NCI-H2196 (cell line): Measurements from ENCODE around the gene PRKG1.
"Not testable (repeated sequence)": the region's sequence is repeated elsewhere in the genome, so short reads cannot be mapped to it uniquely, and the experiment has no call there.

Experiments used
- DNase-seq: peaks from one replicate; lab custom pipeline; 2025; ENCODE audit not compliant: unreplicated experiment; lab: John Stamatoyannopoulos, UW

The PRKG1 gene

GRCh38 chr10:52019656-52020055 is 945.4 kb downstream of the PRKG1 start:
- DNase-seq: no peak

- no peak for DNase-seq
Observed at GRCh38 chr10:52020173-52020572, 945.9 kb downstream of the PRKG1 start.

GRCh38 chr10:52020702-52021101 is 946.4 kb downstream of the PRKG1 start:
- DNase-seq: no peak

- DNase-seq: no peak
Observed at GRCh38 chr10:52027055-52027705, 952.9 kb downstream of the PRKG1 start.

- no peak for DNase-seq
Observed at GRCh38 chr10:52028523-52028858, 954.2 kb downstream of the PRKG1 start.

- no peak for DNase-seq
Observed at GRCh38 chr10:52029628-52030027, 955.3 kb downstream of the PRKG1 start.

GRCh38 chr10:52030051-52030790 is 955.9 kb downstream of the PRKG1 start:
- DNase-seq: no peak

- no peak for DNase-seq
Observed at GRCh38 chr10:52030975-52031374, 956.7 kb downstream of the PRKG1 start.

GRCh38 chr10:52031771-52032170 is 957.5 kb downstream of the PRKG1 start:
- DNase-seq: no peak

GRCh38 chr10:52032681-52033629 is 958.7 kb downstream of the PRKG1 start:
- no peak for DNase-seq

GRCh38 chr10:52039002-52039793 is 964.9 kb downstream of the PRKG1 start:
- DNase-seq: not testable (repeated sequence)

GRCh38 chr10:52040486-52040885 is 966.2 kb downstream of the PRKG1 start:
- no peak for DNase-seq

- DNase-seq: no peak
Observed at GRCh38 chr10:52043811-52044210, 969.5 kb downstream of the PRKG1 start.

- DNase-seq: no peak
Observed at GRCh38 chr10:52048051-52048450, 973.8 kb downstream of the PRKG1 start.

GRCh38 chr10:52050429-52051047 is 976.3 kb downstream of the PRKG1 start:
- no peak for DNase-seq

- no peak for DNase-seq
Observed at GRCh38 chr10:52053497-52053896, 979.2 kb downstream of the PRKG1 start.

- DNase-seq: no peak
Observed at GRCh38 chr10:52056291-52056690, 982.0 kb downstream of the PRKG1 start.

- DNase-seq: no peak
Observed at GRCh38 chr10:52059089-52059488, 984.8 kb downstream of the PRKG1 start.

GRCh38 chr10:52063159-52063558 is 988.9 kb downstream of the PRKG1 start:
- no peak for DNase-seq

- no peak for DNase-seq
Observed at GRCh38 chr10:52064084-52064845, 990.0 kb downstream of the PRKG1 start.
